BJ (cell line): Measurements from ENCODE around the gene LRP1B. TPM values are rescaled to one million over a fixed set of nuclear protein-coding genes. Genes with fewer than 3 reads are reported as not detected.

Experiments
- CTCF ChIA-PET: fragments of 350-600 bp; formaldehyde crosslinking; extraction: SDS; loops from one replicate; lab custom pipeline; 2021; ENCODE audit warnings: antibody characterized with exemption, inconsistent platforms; lab: Yijun Ruan, JAX
- POLR2A ChIA-PET: fragments of 300-600 bp; sonication (Branson Sonifier 250); formaldehyde crosslinking; extraction: SDS; loops from one replicate; lab custom pipeline; 2021; ENCODE audit warnings: antibody characterized with exemption; lab: Charles Lee
- DNase-seq: peaks from one replicate; pipeline ENCODE4 v3.0.0-alpha.2; 2011; ENCODE audit warnings: low read depth
- H3K27me3 ChIP-seq: 2 replicates; pipeline ENCODE4 v1.6.0; 2011; ENCODE audit warnings: low read length; ENCODE audit not compliant: control insufficient read depth, insufficient read depth
- H3K36me3 ChIP-seq: 2 replicates; pipeline ENCODE4 v1.5.1; 2011; ENCODE audit warnings: low read length; ENCODE audit not compliant: control insufficient read depth, insufficient read depth
- H3K4me3 ChIP-seq: 2 replicates; pipeline ENCODE4 v1.5.1; 2011; ENCODE audit warnings: low read depth, mild to moderate bottlenecking, control low read depth, low read length
- polyA plus RNA-seq: library from polyadenylated mRNA; depleted of rRNA; stranded (reverse); fragments of >200 nt; gene quantifications from 2 replicates; pipeline ENCODE4 v1.2.3, GENCODE V29; 2011
- TF ChIP-seq, protein P1 (sequence below): IDR thresholded peaks from 2 replicates; pipeline ENCODE4 v1.5.1; 2011; ENCODE audit warnings: low read depth, mild to moderate bottlenecking, control low read depth, inconsistent platforms, low read length, moderate library complexity; ENCODE audit not compliant: insufficient read depth

The LRP1B gene
- polyA plus RNA-seq, 1 experiment, result 0.04 TPM

GRCh38 chr2:140273408-140273807 lies 1857.4 kb downstream of the LRP1B start:
- TF ChIP-seq, protein P1, sequence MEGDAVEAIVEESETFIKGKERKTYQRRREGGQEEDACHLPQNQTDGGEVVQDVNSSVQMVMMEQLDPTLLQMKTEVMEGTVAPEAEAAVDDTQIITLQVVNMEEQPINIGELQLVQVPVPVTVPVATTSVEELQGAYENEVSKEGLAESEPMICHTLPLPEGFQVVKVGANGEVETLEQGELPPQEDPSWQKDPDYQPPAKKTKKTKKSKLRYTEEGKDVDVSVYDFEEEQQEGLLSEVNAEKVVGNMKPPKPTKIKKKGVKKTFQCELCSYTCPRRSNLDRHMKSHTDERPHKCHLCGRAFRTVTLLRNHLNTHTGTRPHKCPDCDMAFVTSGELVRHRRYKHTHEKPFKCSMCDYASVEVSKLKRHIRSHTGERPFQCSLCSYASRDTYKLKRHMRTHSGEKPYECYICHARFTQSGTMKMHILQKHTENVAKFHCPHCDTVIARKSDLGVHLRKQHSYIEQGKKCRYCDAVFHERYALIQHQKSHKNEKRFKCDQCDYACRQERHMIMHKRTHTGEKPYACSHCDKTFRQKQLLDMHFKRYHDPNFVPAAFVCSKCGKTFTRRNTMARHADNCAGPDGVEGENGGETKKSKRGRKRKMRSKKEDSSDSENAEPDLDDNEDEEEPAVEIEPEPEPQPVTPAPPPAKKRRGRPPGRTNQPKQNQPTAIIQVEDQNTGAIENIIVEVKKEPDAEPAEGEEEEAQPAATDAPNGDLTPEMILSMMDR, result no peak
- H3K27me3 ChIP-seq, result no peaks in the 10 kb centered on the region
- no peak for DNase-seq
- POLR2A ChIA-PET, result no interaction called here
- CTCF ChIA-PET, result no interaction called here
- no peaks in the 10 kb centered on the region for H3K36me3 ChIP-seq
- no peak overlapping the region for H3K4me3 ChIP-seq

DNA sequence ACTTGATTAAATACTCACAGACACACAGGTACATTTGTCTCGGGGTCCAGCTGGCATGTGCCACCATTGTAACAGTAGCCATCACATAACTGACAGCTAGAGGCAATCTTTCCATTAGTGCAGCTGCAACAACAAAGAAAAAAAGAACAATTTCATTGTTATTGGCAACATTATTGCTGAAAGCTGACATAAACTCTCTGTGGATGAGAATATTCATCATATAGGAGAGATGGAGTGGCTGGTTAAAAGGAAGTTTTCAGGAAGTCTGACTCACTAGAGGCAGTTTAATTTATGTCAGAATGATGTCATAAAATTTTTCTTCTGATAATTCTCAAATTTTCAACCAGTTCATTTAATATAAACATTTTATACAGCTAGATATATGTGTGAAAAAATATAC lies 1860.6 kb downstream of the LRP1B start:
- CTCF ChIA-PET, result no interaction called here
- no peak for DNase-seq
- TF ChIP-seq, protein P1, result no peak
- no peaks in the 10 kb centered on the region for H3K27me3 ChIP-seq
- H3K4me3 ChIP-seq, result no peak overlapping the region
- POLR2A ChIA-PET, result no interaction called here
- no peaks in the 10 kb centered on the region for H3K36me3 ChIP-seq

DNA sequence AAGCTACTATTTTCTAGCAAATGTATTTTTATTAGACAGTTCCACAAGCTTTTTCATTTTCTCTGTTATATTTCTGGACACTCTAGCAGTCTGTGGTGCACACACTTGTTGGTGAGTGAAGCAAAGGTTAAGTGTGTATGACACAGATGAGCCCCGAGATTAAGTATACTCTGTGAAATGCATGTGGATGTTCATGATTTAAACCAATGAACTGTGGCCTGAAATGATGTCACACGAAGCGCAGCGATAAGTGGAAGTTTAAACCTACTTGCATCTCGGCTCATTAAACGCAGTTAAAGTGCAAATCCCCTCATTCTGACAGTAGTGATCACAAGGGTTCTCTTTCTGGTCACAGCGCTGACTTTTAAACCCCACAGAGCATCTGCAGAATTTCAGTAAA lies 1861.8 kb downstream of the LRP1B start:
- CTCF ChIA-PET, result no interaction called here
- TF ChIP-seq, protein P1, result no peak
- DNase-seq, result no peak

DNA sequence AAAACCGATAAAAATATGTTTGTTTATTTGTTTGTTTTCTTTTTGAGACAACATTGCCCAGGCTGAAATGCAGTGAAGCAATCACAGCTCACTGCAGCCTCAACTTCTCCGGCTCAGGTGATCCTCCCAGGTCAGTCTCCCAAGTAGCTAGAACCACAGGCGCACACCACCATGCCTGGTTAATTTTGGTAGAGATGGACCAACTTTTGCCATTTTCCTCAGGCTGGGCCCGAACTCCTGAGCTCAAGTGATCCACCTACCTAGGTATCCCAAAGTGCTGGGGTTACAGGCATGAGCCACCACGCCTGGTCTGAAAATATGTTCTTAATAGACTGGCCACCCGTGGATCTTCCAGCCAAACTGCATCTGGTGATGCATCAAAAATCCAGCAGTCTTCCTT lies 1867.9 kb downstream of the LRP1B start:
- H3K27me3 ChIP-seq, result no peaks in the 10 kb centered on the region
- DNase-seq, result no peak
- H3K4me3 ChIP-seq, result no peak overlapping the region
- POLR2A ChIA-PET, result no interaction called here
- CTCF ChIA-PET, result no interaction called here
- TF ChIP-seq, protein P1, result no peak
- H3K36me3 ChIP-seq, result no peaks in the 10 kb centered on the region

More for the DNA sequence above, 1861.8 kb downstream of the LRP1B start:
- Histone ChIP-seq H3K4me3 (no peak overlapping the region), H3K36me3 (no peaks in the 10 kb centered on the region), H3K27me3 (no peaks in the 10 kb centered on the region)
- POLR2A ChIA-PET, result no interaction called here

DNA sequence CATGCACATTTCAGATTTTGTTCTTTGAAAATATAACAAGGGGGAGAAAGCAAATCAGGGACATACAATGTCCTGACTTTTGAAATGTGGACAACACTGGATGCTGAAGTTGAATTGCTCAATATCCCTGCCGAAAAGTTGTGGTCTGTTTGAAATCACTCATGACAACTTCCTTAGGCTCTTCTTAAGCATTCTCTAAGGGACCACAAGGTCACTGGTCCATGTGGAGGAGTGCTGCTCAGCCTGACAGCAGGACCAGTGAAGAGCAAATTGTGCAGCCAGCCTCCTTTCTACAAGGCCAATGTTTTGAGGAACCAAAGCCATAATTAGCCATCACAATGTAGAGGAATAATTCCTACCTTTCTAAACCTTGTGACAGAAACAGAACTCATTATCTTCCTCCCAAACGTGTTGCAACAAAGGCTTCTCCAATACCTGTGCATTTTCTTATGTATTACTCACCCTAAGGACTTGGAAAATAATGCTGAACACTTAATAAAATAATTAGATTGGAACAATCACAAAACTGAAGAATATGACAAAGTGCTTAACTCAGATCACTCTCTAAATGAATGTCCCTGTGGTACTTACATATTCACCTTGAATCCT lies 1873.0 kb downstream of the LRP1B start:
- no peaks in the 10 kb centered on the region for H3K27me3 ChIP-seq
- ChIA-PET CTCF (no interaction called here), POLR2A (no interaction called here)
- DNase-seq, result no peak
- H3K4me3 ChIP-seq, result no peak overlapping the region
- TF ChIP-seq, protein P1, result no peak
- H3K36me3 ChIP-seq, result no peaks in the 10 kb centered on the region
